Natural killer cell (primary cell): Measurements from ENCODE around the gene GALT. TPM values are rescaled to one million over a fixed set of nuclear protein-coding genes. Genes with fewer than 3 reads are reported as not detected.

Experiments used
- ATAC-seq, 3 donors: fragments of 150-1000 bp in 2 of 3; fragments of 200-7000 bp in 1 of 3; cut with Tn5 transposase; 1 replicate in 1 of 3; 2 replicates in 2 of 3; pipeline ENCODE4 v1.10.0; 2021; ENCODE audit warnings: mild to moderate bottlenecking in 2 of 3, moderate library complexity in 2 of 3
- DNase-seq, 2 donors: peaks; one replicate each; pipeline versions ENCODE4 v3.0.0 to v3.0.0-alpha.2; 2013 to 2021; ENCODE audit warnings: mixed read lengths in 1 of 2
- H3K27ac ChIP-seq: one replicate; pipeline ENCODE4 v1.5.1; 2013; ENCODE audit warnings: mild to moderate bottlenecking, low read length
- H3K27me3 ChIP-seq: one replicate; pipeline ENCODE4 v1.6.1; 2013; ENCODE audit warnings: low read length; ENCODE audit not compliant: control insufficient read depth, insufficient read depth
- H3K36me3 ChIP-seq: one replicate; pipeline ENCODE4 v1.6.1; 2013; ENCODE audit warnings: low read length; ENCODE audit not compliant: control insufficient read depth, insufficient read depth
- H3K4me1 ChIP-seq: one replicate; pipeline ENCODE4 v1.6.1; 2013; ENCODE audit warnings: low read length; ENCODE audit not compliant: control insufficient read depth, insufficient read depth
- H3K4me3 ChIP-seq: one replicate; pipeline ENCODE4 v1.5.1; 2013; ENCODE audit warnings: low read length
- H3K9me3 ChIP-seq: one replicate; pipeline ENCODE4 v1.6.1; 2013; ENCODE audit warnings: low read length; ENCODE audit not compliant: control insufficient read depth, insufficient read depth
- H3K27ac Mint-ChIP-seq, 2 donors: one replicate each; pipeline ENCODE4 v1.8.0; 2022; ENCODE audit warnings: mild to moderate bottlenecking in 2 of 2, mixed read lengths in 2 of 2, moderate library complexity in 1 of 2
- H3K27me3 Mint-ChIP-seq, 2 donors: one replicate each; pipeline ENCODE4 v1.8.0; 2022; ENCODE audit warnings: low read depth in 2 of 2, mixed read lengths in 2 of 2
- H3K36me3 Mint-ChIP-seq: one replicate; pipeline ENCODE4 v1.8.0; 2022; ENCODE audit warnings: mixed read lengths
- H3K4me1 Mint-ChIP-seq, 2 donors: one replicate each; pipeline ENCODE4 v1.8.0; 2022; ENCODE audit warnings: mixed read lengths in 2 of 2
- H3K4me3 Mint-ChIP-seq: one replicate; pipeline ENCODE4 v1.8.0; 2022; ENCODE audit warnings: mild to moderate bottlenecking, moderate library complexity, mixed read lengths
- H3K9me3 Mint-ChIP-seq, 2 donors: one replicate each; pipeline ENCODE4 v1.8.0; 2022; ENCODE audit warnings: mixed read lengths in 2 of 2
- CTCF ChIP-seq: fragments of 200-600 bp; IDR thresholded peaks from one replicate; pipeline ENCODE4 v1.8.0; 2022; ENCODE audit warnings: antibody characterized with exemption
- WGBS: methylation state at CpG from one replicate; pipeline ENCODE4 v1.1.7; 2013; ENCODE audit warnings: missing lambda C conversion rate; ENCODE audit not compliant: insufficient coverage; 5-methylcytosine and 5-hydroxymethylcytosine counted together
- intact Hi-C: fragments of 100-400 bp; cut with micrococcal nuclease; formaldehyde crosslinking; loops from one replicate; pipeline ENCODE4 v1.14.2; 2022
- total RNA-seq, 4 donors: library from RNA; stranded (reverse); fragments of 120-200 nt in 1 of 4; gene quantifications; one replicate each; pipeline versions ENCODE4 v1.2.3 to v1.2.4, GENCODE V29; 2013 to 2022

Gene GALT
- 100 to 1,000 TPM in 1 of 3 donors, 10 to 100 TPM in 2; 81.9 to 118 (median 89.3) TPM for total RNA-seq
- total RNA-seq (2013): 63.4 TPM

GRCh38 chr9:34646211-34647083 is at the start of gene GALT:
Gene GALT (plus strand): TSS chr9:34646675. CDS start chr9:34646705, 30 bp downstream.
- H3K27me3 ChIP-seq: no peaks in the 10 kb centered on the region
- peak within 1 kb of the TSS; percentile 53 for H3K27ac ChIP-seq
- 6% methylated on average over 43 of the region's 43 CpGs for WGBS
- H3K9me3 ChIP-seq: no peaks in the 10 kb centered on the region
- Mint-ChIP-seq H3K27me3 (no peaks in the 10 kb centered on the region), H3K36me3 (no peaks in the 10 kb centered on the region), H3K9me3 (no peaks in the 10 kb centered on the region), H3K27ac (peak within 1 kb of the TSS; percentile 77 to 89), H3K4me3 (peak within 1 kb of the TSS; percentile 89), H3K4me1 (peaks cover 22 to 26% of the 10 kb centered on the region in 2 donors)
- TF ChIP-seq CTCF: peak; percentile 46
- H3K4me3 ChIP-seq: peak within 1 kb of the TSS; percentile 69
- intact Hi-C loops: loop anchor here (1.0 to 5.0 kb wide), 3 partner anchors 9 to 34 kb away; partner anchors contain the start of genes RPP25L and SIGMAR1
- peaks cover 24% of the 10 kb centered on the region for H3K4me1 ChIP-seq
- ATAC-seq (peak; percentile 93 to 96 (median 94)), DNase-seq (peak; percentile 95 to 96)
- peaks cover 25% of the 10 kb centered on the region for H3K36me3 ChIP-seq

- WGBS: 70% methylated on average over 1 of the region's 1 CpG
- peaks cover 9 to 24% of the 10 kb centered on the region in 2 donors for H3K27me3 Mint-ChIP-seq
- Histone ChIP-seq H3K27ac (no peak overlapping the region), H3K4me3 (no peak overlapping the region), H3K9me3 (no peaks in the 10 kb centered on the region), H3K36me3 (no peaks in the 10 kb centered on the region), H3K27me3 (peaks cover 3% of the 10 kb centered on the region), H3K4me1 (no peaks in the 10 kb centered on the region)
- ATAC-seq: no peak
- H3K27ac Mint-ChIP-seq: no peak overlapping the region
- TF ChIP-seq CTCF: no peak
- no peak overlapping the region for H3K4me3 Mint-ChIP-seq
- intact Hi-C loops: no loop called here
- no peak for DNase-seq
- no peaks in the 10 kb centered on the region for H3K4me1 Mint-ChIP-seq
- no peaks in the 10 kb centered on the region for H3K36me3 Mint-ChIP-seq
- H3K9me3 Mint-ChIP-seq: no peaks in the 10 kb centered on the region
These were observed 46.9 kb upstream of the GALT start for GRCh38 chr9:34599546-34599945.

- Mint-ChIP-seq H3K4me1 (no peaks in the 10 kb centered on the region), H3K27me3 (peaks cover 8 to 18% of the 10 kb centered on the region in 2 donors), H3K9me3 (no peaks in the 10 kb centered on the region), H3K4me3 (no peak overlapping the region), H3K27ac (no peak overlapping the region), H3K36me3 (no peaks in the 10 kb centered on the region)
- intact Hi-C loops: loop anchor here (5.0 kb wide), 1 partner anchor 36 kb away; the partner anchor contains the start of gene SIGMAR1
- Histone ChIP-seq H3K27ac (no peak overlapping the region), H3K27me3 (no peaks in the 10 kb centered on the region), H3K36me3 (no peaks in the 10 kb centered on the region), H3K9me3 (no peaks in the 10 kb centered on the region), H3K4me1 (no peaks in the 10 kb centered on the region), H3K4me3 (no peak overlapping the region)
- DNase-seq (no peak), ATAC-seq (no peak)
- WGBS: 18% methylated on average over 1 of the region's 1 CpG
- no peak for TF ChIP-seq CTCF
These were observed 45.6 kb upstream of the GALT start for GRCh38 chr9:34600908-34601307.
